K562 (cell line): ENCODE data around the gene TCAP. TPM values are rescaled to one million over a fixed set of nuclear protein-coding genes. Genes with fewer than 3 reads are reported as not detected.
A peak's percentile ranks its signal among the peaks of the same experiment; 100 is the strongest.

Experiments
- ATF6 ChIP-seq: sonication (generic); formaldehyde crosslinking; IDR thresholded peaks from 2 replicates; pipeline ENCODE4 v1.4.0; 2020; ENCODE audit warnings: mild to moderate bottlenecking, missing genetic modification reagents
- CBX5 ChIP-seq: IDR thresholded peaks from 2 replicates; pipeline ENCODE4 v1.6.1; 2014; ENCODE audit warnings: low read depth, borderline replicate concordance
- CCNT2 ChIP-seq: IDR thresholded peaks from 2 replicates; pipeline ENCODE4 v1.6.1; 2011; ENCODE audit warnings: borderline replicate concordance, low read depth, mild to moderate bottlenecking, moderate library complexity, mixed read lengths, low read length; ENCODE audit not compliant: insufficient read length; ENCODE audit errors: extremely low read depth
- DMBX1 ChIP-seq: fragments of 250-450 bp; sonication (Bioruptor Pico); IDR thresholded peaks from 2 replicates; pipeline ENCODE4 v1.8.0; 2022; ENCODE audit warnings: inconsistent platforms, mild to moderate bottlenecking, moderate library complexity, borderline replicate concordance
- ETV6 ChIP-seq, 3 experiments: fragments of 150-350 bp in 1 of 3; sonication (generic) in 1 of 3; formaldehyde crosslinking in 1 of 3; IDR thresholded peaks; 2 replicates each; pipeline versions ENCODE4 v1.6.1 to v1.8.0; 2014 to 2022; ENCODE audit warnings: borderline replicate concordance in 2 of 3, low read depth in 2 of 3, antibody characterized with exemption in 1 of 3, low read length in 1 of 3, mild to moderate bottlenecking in 1 of 3, missing genetic modification reagents in 1 of 3
- FOXP1 ChIP-seq: sonication (generic); formaldehyde crosslinking; IDR thresholded peaks from 2 replicates; pipeline ENCODE4 v1.8.0; 2022; ENCODE audit warnings: mild to moderate bottlenecking, missing genetic modification reagents
- GABPA ChIP-seq: fragments of 200-800 bp; sonication (Bioruptor generic); conservative IDR thresholded peaks from 2 replicates; pipeline ENCODE4 v1.6.1; 2016; ENCODE audit warnings: low read depth, missing genetic modification characterization, missing compliant biosample characterization
- GATAD2A ChIP-seq: fragments of 450-650 bp; IDR thresholded peaks from 2 replicates; pipeline ENCODE4 v1.6.1; 2017
- HMGN3 ChIP-seq: IDR thresholded peaks from 2 replicates; pipeline ENCODE4 v1.6.1; 2011; ENCODE audit warnings: borderline replicate concordance, low read depth, mild to moderate bottlenecking, mixed read lengths, low read length; ENCODE audit not compliant: insufficient read length; ENCODE audit errors: extremely low read depth
- HNRNPL ChIP-seq: fragments of 200-400 bp; formaldehyde crosslinking; IDR thresholded peaks from 2 replicates; pipeline ENCODE4 v1.6.1; 2017; ENCODE audit warnings: low read depth, mild to moderate bottlenecking, low read length
- MAFF ChIP-seq: IDR thresholded peaks from 2 replicates; pipeline ENCODE4 v1.6.1; 2012; ENCODE audit warnings: low read length, improper control_type of control experiment
- MBD2 ChIP-seq: sonication (generic); IDR thresholded peaks from 2 replicates; pipeline ENCODE4 v1.6.1; 2016; ENCODE audit warnings: low read depth, borderline replicate concordance
- MEF2A ChIP-seq: IDR thresholded peaks from 2 replicates; pipeline ENCODE4 v1.6.1; 2011; ENCODE audit warnings: low read depth, mild to moderate bottlenecking, low read length, moderate library complexity; ENCODE audit not compliant: control insufficient read depth
- NFXL1 ChIP-seq: fragments of 450-650 bp; formaldehyde crosslinking; IDR thresholded peaks from 2 replicates; pipeline ENCODE4 v1.4.0; 2021; ENCODE audit warnings: mild to moderate bottlenecking
- NRF1 ChIP-seq, 2 experiments: fragments of 450-650 bp; IDR thresholded peaks in 1 of 2; conservative IDR thresholded peaks in 1 of 2; 2 replicates each; pipeline ENCODE4 v1.6.1; 2014; ENCODE audit warnings: mild to moderate bottlenecking in 2 of 2
- RB1 ChIP-seq: fragments of 450-650 bp; IDR thresholded peaks from 2 replicates; pipeline ENCODE4 v1.6.1; 2017; ENCODE audit warnings: low read depth, mild to moderate bottlenecking
- SMARCE1 ChIP-seq: fragments of 450-650 bp; IDR thresholded peaks from 2 replicates; pipeline ENCODE4 v1.7.1; 2016; ENCODE audit warnings: mild to moderate bottlenecking
- STAT5A ChIP-seq: IDR thresholded peaks from 2 replicates; pipeline ENCODE4 v1.6.1; 2012; ENCODE audit warnings: low read length, inconsistent platforms, borderline replicate concordance
- TEAD4 ChIP-seq, 2 experiments: sonication (generic) in 1 of 2; formaldehyde crosslinking in 1 of 2; IDR thresholded peaks; 2 replicates each; pipeline versions ENCODE4 v1.6.1 to v1.8.0; 2012 to 2022; ENCODE audit warnings: borderline replicate concordance in 1 of 2, inconsistent platforms in 1 of 2, low read length in 1 of 2, mild to moderate bottlenecking in 1 of 2, missing genetic modification reagents in 1 of 2
- ZNF253 ChIP-seq: fragments of 250-450 bp; sonication (Bioruptor Pico); conservative IDR thresholded peaks from 2 replicates; pipeline ENCODE4 v1.6.1; 2021; ENCODE audit warnings: mild to moderate bottlenecking
- ZNF354B ChIP-seq: fragments of 250-450 bp; sonication (Bioruptor Pico); IDR thresholded peaks from 2 replicates; pipeline ENCODE4 v1.4.0; 2020
- ZNF695 ChIP-seq: fragments of 450-650 bp; formaldehyde crosslinking; IDR thresholded peaks from 2 replicates; pipeline ENCODE4 v1.4.0; 2020; ENCODE audit warnings: mild to moderate bottlenecking, moderate library complexity
- polyA plus RNA-seq, 8 experiments: library from polyadenylated mRNA; depleted of rRNA in 4 of 8; stranded (reverse) in 5 of 8; unstranded in 3 of 8; fragments of >200 nt; fragmentation: Nextera tagmentation in 2 of 8; fragmentation: Illumina TruSeq in 1 of 8; extraction: Ambion mirVana in 2 of 8; extraction: Trizol in 1 of 8; gene quantifications; 2 replicates each; pipeline versions ENCODE4 v1.2.1 to v1.2.3, GENCODE V29; 2011 to 2014; ENCODE audit warnings: inconsistent platforms in 1 of 8, missing spikeins in 1 of 8
- total RNA-seq, 7 experiments: library from RNA; depleted of rRNA in 6 of 7; stranded (reverse); fragments of >200 nt in 6 of 7; fragmentation: Illumina TruSeq in 2 of 7; extraction: Trizol in 2 of 7; gene quantifications; 2 replicates each; pipeline versions ENCODE4 v1.2.1 to v1.2.3, GENCODE V29; 2011 to 2021; ENCODE audit warnings: low replicate concordance in 1 of 7
- TF ChIP-seq, protein P1 (sequence below): fragments of 450-650 bp; formaldehyde crosslinking; IDR thresholded peaks from 2 replicates; pipeline ENCODE4 v1.4.0; 2022; ENCODE audit warnings: missing genetic modification characterization

Gene TCAP
- total and polyA plus RNA-seq, 9 of the 15 experiments (the other 6 are each of a cell fraction or from before 2014, with no cell fraction given): 0.33 to 1.4 (median 0.82) TPM; not detected in 2

- TF ChIP-seq SMARCE1 (peak; percentile 39; the same call in 1 of the 2 replicates), FOXP1 (CRISPR knock-in tag) (no peak), ETV6 (IDR thresholded peaks at IDR 0.05; ENCODE audit: borderline replicate concordance in 1 of 2, low read depth in 2 of 2, low read length in 1 of 2) (peak in 1 of 2 experiments; percentile 35; a peak in 1 of 4 replicates), ETV6 (CRISPR knock-in tag; IDR thresholded peaks at IDR 0.05; ENCODE audit: borderline replicate concordance) (no peak), TEAD4 (IDR thresholded peaks at IDR 0.05; ENCODE audit: low read length) (peak; percentile 47; the same call in 1 of the 2 replicates), TEAD4 (CRISPR knock-in tag; IDR thresholded peaks at IDR 0.05; ENCODE audit: borderline replicate concordance) (no peak), NFXL1 (CRISPR knock-in tag) (no peak), HNRNPL (peak; percentile 99), ZNF695 (no peak), HMGN3 (peak; percentile 98), NRF1 (conservative IDR thresholded peaks at IDR 0.05 in 1 of 2, IDR thresholded peaks at IDR 0.05 in 1 of 2) (peak in 1 of 2 experiments; percentile 17; a peak in 1 of 4 replicates), MAFF (no peak), DMBX1 (CRISPR knock-in tag) (no peak; the same call in 1 of the 2 replicates), GATAD2A (peak; percentile 84), ATF6 (CRISPR knock-in tag) (no peak), RB1 (peak; percentile 56; the same call in 1 of the 2 replicates), MEF2A (no peak), CCNT2 (peak; percentile 98), ZNF354B (CRISPR knock-in tag) (no peak), GABPA (peak; percentile 62), STAT5A (no peak), MBD2 (peak; percentile 82; the same call in 1 of the 2 replicates), ZNF253 (CRISPR knock-in tag) (no peak), CBX5 (0 out of 2 replicates have a peak, but pooled peaks have one; percentile 20)
- TF ChIP-seq, protein P1, sequence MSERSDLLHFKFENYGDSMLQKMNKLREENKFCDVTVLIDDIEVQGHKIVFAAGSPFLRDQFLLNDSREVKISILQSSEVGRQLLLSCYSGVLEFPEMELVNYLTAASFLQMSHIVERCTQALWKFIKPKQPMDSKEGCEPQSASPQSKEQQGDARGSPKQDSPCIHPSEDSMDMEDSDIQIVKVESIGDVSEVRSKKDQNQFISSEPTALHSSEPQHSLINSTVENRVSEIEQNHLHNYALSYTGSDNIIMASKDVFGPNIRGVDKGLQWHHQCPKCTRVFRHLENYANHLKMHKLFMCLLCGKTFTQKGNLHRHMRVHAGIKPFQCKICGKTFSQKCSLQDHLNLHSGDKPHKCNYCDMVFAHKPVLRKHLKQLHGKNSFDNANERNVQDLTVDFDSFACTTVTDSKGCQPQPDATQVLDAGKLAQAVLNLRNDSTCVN (CRISPR knock-in tag): no peak
Measured at GRCh38 chr17:39667262-39667944, 2.3 kb downstream of the TCAP start (continued).
